MV-4-11 (cell line): ENCODE data around the gene GNAS.
"Not testable (repeated sequence)": the region's sequence is repeated elsewhere in the genome, so short reads cannot be mapped to it uniquely, and the experiment has no call there.

Experiments
- DNase-seq: peaks from one replicate; lab custom pipeline; 2025; lab: John Stamatoyannopoulos, UW

Gene GNAS

GRCh38 chr20:58852543-58853271, at the start of gene GNAS:
GNAS (plus strand) TSS chr20:58852716.
- no peak for DNase-seq

- DNase-seq, result no peak
Measured at GRCh38 chr20:58803533-58803932, 49.0 kb upstream of the GNAS start.

DNA sequence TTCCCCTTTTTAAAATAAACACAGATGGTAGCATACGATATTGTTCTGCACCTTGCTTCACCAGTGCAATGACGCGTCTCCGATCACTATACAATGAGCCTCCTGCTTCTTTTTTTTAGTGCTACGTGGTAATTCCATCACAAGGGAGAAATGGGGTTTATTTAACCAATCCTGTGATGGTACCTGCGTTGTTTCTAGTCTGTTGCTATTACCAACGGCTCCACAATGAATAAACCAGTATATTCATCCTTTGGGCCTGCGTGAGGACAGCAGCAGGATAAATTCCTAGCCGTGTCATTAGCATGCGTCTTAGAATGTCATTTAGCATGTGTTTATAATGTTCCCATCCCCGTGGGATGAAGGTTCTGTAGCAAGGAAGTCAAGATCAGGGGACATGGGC, 44.7 kb upstream of the GNAS start:
- DNase-seq, result no peak

DNA sequence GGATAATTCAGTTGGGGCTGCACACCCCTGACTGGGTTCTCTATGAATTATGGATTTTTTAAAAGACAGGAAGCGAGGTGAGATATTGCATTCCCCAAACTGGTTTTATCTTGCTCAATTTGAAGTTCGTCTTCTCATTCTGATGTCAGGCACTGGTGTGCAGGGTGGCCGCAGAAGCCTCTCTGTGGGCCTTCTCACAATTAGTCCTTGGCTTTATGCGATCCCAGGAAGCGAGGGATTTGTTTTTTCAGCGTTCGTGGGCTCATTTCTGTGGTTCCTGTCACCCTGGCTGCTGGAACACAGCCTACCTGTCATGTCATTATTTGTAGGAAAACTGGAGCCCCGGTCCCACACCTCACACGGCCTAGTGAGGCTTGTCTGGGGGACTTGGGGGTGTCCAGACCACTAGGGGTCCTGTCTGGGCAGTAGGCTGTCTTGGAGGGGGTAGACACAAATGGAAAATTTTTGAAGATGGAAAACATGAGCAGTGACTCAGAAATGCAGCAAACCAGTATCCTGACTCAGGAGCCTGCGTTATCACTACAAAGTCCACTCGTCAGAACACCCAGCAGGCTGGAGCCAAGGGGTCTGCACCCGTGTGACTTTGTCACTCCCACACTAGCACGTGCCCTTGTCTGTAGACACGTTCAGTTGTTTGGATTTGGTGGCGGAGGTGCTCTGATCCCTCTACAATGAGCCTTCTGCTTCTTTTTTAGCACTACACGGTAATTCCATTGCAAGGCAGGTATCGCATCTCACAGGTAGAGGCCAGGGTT, 44.1 kb upstream of the GNAS start:
- DNase-seq, result no peak

DNA sequence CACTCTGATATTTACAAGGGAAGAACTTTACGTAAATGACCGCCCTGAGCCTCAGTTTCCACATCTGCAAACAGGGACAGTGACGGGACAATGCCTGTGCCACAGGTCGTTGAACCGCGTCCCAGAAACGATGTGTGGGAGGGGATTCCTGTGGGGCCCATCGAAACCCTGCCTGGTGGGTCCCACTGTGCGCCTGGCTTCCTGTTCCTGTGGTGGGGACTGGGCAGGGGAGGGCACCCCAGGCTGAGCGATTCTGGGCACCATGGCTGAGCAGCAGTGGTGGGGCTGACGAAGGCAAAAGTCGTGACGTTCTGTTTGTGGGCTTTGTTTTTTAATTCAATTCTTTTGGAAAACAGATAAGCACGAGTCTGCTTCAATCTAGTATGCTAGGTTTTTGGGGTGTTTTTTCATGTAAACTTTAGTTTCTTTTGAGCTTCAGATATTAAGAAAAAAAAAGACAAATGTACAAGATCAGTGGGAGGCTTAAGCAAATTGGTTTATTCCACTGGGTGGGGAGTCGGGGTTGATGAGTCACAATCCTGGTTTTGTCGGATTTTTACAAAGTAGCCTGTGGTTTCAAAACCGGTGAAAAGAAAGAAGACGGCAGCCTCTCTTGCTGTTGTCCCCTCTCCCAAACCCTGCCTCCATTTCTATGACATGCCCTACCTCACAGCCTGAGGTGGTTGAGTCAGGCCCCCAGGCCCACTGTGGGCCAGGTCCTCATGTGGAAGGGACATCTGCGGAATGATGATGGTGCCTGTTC, 42.2 kb upstream of the GNAS start:
- DNase-seq, result peak; percentile 72

GRCh38 chr20:58810879-58811250, 41.7 kb upstream of the GNAS start:
- no peak for DNase-seq

DNA sequence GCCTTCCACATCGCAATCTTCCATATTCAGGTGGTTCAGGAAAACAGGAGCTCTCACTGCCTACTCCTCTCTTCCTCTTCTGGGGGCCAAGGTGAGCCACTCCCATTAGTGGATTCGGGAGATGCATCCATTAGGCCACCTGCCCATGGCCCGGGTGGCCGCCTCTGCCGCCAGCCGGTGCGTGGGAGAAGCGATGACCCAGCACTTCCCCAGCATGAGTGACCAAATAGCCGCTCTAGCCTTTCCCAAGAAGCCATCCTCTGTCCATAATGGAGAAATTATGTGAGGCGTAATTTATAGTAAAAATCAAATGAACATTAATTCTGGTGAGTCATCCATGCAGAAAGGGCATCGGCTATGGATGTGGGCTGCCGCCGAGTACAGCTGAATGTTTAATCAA, 41.2 kb upstream of the GNAS start:
- DNase-seq, result no peak

DNA sequence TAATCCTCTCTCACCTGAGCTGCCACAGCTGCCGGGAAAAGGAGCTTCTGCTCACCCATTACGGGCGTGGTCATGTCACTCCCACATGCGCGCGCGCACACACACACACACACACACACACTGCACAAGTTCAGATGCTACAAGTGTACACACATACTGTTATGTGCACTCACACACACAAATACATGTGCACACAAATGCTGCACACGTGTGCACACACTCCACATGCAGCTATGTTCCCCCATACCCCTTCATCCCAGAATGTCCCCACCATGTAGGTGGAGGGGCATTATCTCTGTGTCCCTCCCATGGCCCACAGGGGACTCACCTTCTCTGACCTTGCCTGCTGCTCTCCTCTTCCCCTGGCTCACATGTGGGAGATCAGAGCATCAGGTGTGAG, 39.1 kb upstream of the GNAS start:
- DNase-seq, result no peak

DNA sequence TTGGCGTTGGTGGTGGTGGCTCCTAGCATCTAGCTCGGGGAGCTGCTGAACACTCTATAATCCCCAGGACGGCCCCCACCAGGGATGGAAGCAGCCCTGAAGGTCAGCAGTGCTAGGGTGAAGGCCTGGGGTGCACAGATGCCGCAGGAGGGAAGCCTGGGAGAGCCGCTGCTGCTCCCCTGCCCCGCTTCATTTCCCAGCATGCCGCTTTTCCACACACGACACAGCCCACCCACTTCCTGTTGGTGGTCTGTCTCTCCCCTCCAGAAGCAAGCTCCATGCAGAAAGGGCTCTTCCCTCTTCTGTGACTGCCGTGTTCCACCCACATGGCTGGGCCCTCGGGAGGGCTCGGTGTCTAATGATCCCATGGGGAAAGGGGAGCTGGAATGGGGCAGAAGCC, 37.1 kb upstream of the GNAS start:
- no peak for DNase-seq

GRCh38 chr20:58816051-58816450, 36.5 kb upstream of the GNAS start:
- no peak for DNase-seq

DNA sequence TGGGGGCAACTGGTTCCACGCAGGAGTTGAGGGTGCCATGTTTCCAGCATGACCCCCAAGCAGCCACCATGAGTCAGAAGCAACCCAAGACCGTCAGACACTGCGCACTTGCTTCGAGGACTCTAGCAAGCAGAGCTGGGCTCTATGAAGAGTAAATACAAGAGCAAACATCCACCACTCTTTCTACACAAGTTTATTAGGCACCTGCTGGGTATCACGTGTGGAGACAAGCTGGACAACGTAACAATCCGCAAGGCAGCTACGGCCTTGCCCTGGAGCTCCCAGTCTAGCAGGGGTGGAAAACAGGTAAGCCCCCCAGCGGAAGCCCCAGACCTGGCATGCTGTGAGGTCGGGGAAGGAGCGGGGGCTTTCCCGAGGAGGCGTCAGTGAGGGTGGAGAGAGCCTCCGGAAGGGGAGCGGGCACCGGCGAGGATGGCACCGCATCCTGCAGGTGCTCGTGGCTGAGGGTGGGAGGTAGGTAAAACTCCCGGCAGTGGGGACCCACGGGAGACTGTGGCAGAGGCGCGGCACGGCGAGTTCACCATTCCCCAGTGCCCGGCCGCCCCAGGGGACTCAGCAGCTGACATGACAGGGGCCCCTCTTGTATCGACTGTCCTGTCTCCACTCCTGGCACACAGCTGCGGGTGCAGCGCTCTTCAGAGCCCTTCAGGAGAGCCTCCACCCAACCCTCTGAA, 35.4 kb upstream of the GNAS start:
- no peak for DNase-seq

GRCh38 chr20:58817748-58818147, 34.8 kb upstream of the GNAS start:
- DNase-seq, result no peak

DNA sequence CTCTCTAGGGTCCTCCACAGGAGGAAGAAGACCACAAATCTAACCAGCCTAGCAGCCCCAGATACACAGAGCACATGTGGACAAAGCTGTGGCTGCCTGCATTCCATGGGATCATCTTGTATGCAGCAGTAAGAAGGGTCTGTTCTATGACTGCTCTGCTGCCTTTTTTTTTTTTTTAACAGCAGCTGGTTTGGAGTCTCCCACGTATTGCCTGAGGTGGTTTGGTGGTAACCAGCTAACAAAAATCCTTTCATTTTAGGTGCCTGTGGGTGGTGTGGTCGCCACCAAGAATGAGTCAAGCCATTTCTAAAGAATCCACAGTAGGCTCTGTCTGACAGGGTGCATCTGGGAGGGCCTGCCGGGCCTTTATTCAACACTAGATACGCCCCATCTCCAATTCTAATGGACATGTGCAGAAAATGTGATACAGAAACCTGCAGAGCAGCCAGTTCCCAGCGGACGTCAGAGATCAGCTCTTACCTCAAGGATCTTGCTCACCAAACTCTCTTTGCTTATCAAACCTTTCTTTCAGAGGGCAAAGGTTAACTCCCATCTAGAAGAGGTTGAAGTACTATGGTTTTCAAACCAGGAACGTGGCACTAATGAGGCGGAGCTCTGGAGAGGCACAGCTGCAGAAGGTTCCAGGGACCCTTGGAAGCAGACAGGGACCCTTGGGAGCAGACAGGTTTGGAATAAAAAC, 33.8 kb upstream of the GNAS start:
- DNase-seq, result peak; percentile 71

DNA sequence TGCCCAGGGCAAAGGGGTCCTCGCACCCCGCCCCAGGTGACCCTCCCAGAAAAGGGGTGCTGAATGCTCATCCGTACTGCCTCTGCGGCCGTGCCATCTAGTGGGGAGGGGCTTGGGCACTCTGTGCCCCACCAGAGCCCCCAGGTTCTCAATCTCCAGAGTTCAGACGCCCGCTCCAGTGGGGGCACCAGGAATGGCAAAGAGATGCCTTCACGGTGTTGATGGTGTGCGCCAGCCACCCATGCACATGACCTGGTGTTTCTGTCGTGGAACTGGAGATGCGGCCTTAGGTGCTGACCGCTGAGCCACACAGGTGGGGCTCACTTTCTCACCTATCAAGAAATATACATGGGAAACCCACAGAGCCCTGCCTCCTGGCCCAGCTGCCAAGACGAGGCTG, 32.6 kb upstream of the GNAS start:
- DNase-seq, result no peak

DNA sequence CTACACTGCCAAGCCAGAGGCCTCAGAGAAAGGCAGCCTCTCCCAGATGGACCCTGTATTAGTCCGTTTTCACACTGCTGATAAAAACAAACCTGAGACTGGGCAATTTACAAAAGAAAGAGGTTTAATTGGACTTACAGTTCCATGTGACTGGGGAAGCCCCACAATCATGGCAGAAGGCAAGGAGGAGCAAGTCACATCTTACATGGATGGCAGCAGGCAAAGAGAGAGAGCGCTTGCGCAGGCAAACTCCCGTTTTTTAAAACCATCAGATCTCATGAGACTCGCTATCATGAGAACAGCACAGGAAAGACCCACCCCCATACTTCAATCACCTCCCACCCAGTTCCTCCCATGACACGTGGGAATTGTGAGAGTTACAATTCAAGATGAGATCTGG, 32.0 kb upstream of the GNAS start:
- not testable (repeated sequence) for DNase-seq

DNA sequence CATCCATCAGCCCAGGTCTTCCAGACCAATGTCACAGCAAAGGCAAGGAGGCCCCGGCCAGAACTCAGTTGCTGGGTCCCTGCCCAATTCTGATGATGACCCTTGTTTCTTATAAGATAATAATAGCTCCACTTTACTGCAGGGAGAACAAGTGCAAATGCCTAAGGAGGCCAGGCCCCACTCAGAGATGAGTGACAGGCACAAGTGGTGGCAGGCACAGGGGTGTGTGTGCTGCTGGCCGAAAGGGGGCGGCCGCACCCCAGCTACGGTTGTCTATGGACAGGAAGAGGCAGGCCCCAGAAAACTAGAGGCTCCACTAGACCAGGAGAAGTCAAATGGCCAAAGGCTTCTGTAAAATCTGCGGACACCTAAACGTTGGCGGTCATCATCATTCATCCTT, 30.4 kb upstream of the GNAS start:
- DNase-seq, result no peak

DNA sequence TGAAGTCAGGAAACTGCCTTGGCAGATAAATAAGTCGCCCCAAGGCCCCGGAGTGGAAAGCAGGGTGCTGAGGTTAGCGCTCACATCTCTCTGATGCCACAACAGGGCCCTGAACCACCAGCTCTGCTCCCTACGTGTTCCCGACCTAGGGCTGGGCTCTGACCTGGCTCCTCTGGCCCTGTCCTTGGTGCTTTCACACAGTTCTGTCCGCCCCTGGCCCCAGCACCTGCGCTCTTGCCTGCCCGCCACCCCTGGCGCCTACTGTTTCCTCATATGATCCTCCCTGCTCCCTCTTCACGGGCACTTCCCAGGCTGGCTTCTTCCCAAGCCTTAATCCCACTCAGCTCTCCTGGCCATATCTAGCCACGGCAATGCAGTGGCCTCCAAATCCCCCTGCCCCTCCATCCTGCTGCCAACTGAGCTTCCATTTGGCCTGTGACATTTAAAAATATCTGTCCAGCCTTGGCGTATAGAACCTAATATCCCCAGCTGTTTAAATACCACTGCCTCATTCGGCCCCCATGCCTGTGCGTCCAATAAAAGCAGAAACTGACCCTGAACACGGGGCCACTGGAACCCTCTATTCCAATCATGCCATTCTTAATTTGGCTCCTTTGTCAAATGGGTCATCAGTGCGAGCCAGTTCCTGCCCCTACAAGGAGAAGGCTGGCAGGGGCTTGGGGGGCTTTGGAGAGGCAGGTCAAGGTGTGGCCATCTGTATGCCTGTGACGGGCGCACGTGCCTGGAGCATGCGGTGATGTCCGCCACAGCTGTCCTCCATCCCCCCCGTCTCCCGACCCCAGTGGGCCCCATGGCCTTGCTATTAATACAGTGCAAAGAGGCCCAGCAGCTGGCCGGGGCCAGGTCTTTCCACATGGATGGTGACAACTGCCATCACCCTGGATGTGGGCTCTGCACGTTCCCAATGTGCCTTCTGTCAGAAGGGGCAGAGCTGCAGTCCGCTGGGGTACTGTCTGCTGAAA, 29.5 kb upstream of the GNAS start:
- no peak for DNase-seq

GRCh38 chr20:58824843-58825242, 27.7 kb upstream of the GNAS start:
- no peak for DNase-seq

- no peak for DNase-seq
Measured at GRCh38 chr20:58825450-58825849, 27.1 kb upstream of the GNAS start.

DNA sequence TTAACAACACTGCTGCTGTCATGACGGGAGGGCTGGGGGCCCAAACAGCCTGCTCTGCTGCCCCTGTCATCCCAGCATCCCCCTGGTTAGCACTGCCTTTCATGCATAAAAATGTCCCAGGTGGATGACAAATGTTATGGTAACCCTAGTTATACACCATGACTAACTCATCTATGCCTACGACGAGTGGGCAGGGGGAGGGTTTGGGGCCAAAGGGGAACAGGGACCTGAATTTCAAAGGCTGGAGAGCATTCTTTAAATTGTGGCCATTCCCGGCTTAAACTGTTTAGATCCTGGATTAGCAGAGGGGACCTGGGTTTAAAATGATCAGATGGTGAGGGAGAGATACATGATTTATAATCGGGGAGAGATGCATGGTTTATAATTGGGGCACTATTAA, 26.2 kb upstream of the GNAS start:
- no peak for DNase-seq

DNA sequence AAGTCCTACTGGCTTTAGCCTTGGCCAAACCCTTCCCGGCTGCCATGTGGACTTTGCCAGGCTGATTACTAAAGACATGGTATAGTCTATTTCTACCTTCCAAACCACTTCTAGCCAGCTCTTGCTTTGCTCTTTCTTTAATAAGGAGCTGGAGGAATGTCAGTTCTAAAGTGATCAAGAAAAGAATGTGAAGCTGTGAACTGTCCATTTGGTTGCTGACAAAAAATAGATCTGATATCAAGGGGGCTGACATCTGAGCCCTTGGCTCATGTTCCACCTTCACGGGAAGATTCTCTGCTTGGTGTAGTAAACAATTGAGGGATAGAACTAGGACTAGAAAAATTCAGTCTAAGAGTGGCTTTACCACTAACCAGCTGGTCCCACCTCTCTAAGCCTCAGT, 24.4 kb upstream of the GNAS start:
- no peak for DNase-seq
